Measurements from ENCODE around the gene AJAP1.

The AJAP1 gene

DNA sequence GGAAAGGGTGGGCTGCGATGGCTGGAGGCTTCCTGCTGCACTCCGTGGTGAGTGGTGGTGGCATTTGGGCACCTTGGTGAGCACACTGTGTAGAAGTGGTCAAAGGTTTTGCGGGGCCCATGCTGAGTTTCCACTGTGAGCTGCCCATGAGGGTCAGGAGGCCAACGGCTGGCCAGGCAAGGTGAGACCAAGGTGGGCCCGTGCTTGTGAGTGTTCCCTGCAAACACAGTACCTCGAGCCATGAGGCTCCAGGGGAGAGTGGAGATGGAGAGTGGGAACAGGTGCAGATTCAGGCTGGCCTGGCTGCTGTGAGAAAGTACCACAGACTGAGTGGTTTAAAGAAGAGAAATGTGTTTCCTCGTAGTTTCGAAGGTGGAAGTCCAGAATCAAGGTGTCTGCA lies 40.8 kb downstream of the AJAP1 start:
- no peak for DNase-seq (ENCODE audit: low read depth in 2 of 2)
- TF ChIP-seq CTCF (IDR thresholded peaks at IDR 0.05; ENCODE audit: low read depth, low read length), result no peak
- no peak overlapping the region for H3K4me3 ChIP-seq (replicated peaks in 1 of 2; ENCODE audit: low read depth in 2 of 2, low read length in 2 of 2)

DNA sequence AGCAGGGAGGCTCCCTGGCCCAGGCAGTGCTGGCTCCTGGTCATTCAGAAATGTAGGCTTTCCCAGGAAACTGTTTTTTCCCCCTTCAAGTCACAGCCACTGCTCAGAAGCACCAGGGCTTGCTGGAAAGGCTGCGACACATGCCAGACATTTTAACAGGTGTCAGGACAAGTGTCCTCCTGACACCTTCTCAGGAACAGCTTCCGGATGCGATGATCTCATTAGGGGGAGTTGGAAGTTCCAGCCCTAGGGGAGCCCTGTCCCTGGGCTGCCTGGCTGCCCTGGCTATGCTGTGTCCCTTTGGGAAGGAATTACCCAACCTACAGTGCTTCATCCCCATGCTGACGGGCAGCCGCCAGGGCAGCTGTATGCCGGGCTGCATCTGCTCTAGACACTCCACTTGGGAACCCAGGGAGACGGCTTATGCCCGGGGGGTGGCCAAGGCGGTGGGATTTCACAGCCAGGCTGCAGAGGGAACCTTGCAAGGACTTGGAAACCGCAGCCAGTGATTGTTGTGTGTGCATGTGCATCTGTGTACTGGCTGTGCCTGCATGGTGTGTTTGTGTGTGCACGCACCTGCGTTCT lies 41.8 kb downstream of the AJAP1 start:
- TF ChIP-seq CTCF (IDR thresholded peaks at IDR 0.05; ENCODE audit: low read depth, low read length), result no peak
- no peak for DNase-seq (ENCODE audit: low read depth in 2 of 2)
- H3K4me3 ChIP-seq (replicated peaks in 1 of 2; ENCODE audit: low read depth in 2 of 2, low read length in 2 of 2), result no peak overlapping the region

DNA sequence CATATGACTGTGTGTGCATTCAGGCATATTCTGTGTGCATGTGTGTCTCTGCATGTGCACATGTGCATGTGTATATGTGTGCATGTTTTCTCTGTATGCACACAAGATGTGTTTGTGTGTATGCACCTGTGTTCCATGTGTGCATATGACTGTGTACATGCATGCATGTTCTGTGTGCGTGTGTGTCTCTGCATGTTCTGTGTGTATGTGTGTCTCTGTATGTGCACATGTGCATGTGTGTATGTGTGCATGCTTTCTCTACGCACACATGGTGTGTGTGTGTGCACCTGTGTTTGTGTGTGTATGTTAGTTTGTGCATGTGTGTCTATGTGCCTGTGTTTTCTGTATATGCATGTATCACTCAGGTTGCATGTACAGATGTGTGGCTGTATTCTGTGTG lies 42.3 kb downstream of the AJAP1 start:
- no peak overlapping the region for H3K4me3 ChIP-seq (replicated peaks in 1 of 2; ENCODE audit: low read depth in 2 of 2, low read length in 2 of 2)
- TF ChIP-seq CTCF (IDR thresholded peaks at IDR 0.05; ENCODE audit: low read depth, low read length), result no peak
- DNase-seq (ENCODE audit: low read depth in 2 of 2), result no peak

GRCh38 chr1:4697801-4698200 lies 43.4 kb downstream of the AJAP1 start:
- no peak for TF ChIP-seq CTCF (IDR thresholded peaks at IDR 0.05; ENCODE audit: low read depth, low read length)
- no peak overlapping the region for H3K4me3 ChIP-seq (replicated peaks in 1 of 2; ENCODE audit: low read depth in 2 of 2, low read length in 2 of 2)
- DNase-seq (ENCODE audit: low read depth in 2 of 2), result no peak

- TF ChIP-seq CTCF (IDR thresholded peaks at IDR 0.05; ENCODE audit: low read depth, low read length), result no peak
- no peak overlapping the region for H3K4me3 ChIP-seq (replicated peaks in 1 of 2; ENCODE audit: low read depth in 2 of 2, low read length in 2 of 2)
- no peak for DNase-seq (ENCODE audit: low read depth in 2 of 2)
Measured at GRCh38 chr1:4698911-4699310, 44.5 kb downstream of the AJAP1 start.

GRCh38 chr1:4699376-4700301 lies 45.2 kb downstream of the AJAP1 start:
- no peak overlapping the region for H3K4me3 ChIP-seq (replicated peaks in 1 of 2; ENCODE audit: low read depth in 2 of 2, low read length in 2 of 2)
- no peak for DNase-seq (ENCODE audit: low read depth in 2 of 2)
- no peak for TF ChIP-seq CTCF (IDR thresholded peaks at IDR 0.05; ENCODE audit: low read depth, low read length)

Measured in cardiac fibroblast (primary cell).